Iris pigment epithelial cell (primary cell): ENCODE data around the gene ALOX12B.
A peak's percentile ranks its signal among the peaks of the same experiment; 100 is the strongest.
"Not testable (repeated sequence)": the region's sequence is repeated elsewhere in the genome, so short reads cannot be mapped to it uniquely, and the experiment has no call there.

ENCODE experiments used
- DNase-seq: peaks from one replicate; pipeline ENCODE4 v3.0.0-alpha.2; 2011; ENCODE audit warnings: low read depth

Gene ALOX12B

GRCh38 chr17:8118769-8119580, 31.5 kb upstream of the ALOX12B start:
- peak; percentile 70 for DNase-seq

- peak; percentile 67 for DNase-seq
These were observed 30.7 kb upstream of the ALOX12B start, which contains the start of gene ALOXE3 for GRCh38 chr17:8117980-8118768. TSS of gene ALOXE3 (minus strand) at chr17:8118514. CDS start at chr17:8117990, 524 bp downstream.

GRCh38 chr17:8117367-8117979, 30.0 kb upstream of the ALOX12B start:
- DNase-seq: no peak

- no peak for DNase-seq
These were observed 29.3 kb upstream of the ALOX12B start for GRCh38 chr17:8116776-8117175.

- no peak for DNase-seq
These were observed 23.4 kb upstream of the ALOX12B start for GRCh38 chr17:8110907-8111306.

GRCh38 chr17:8110456-8110804, 22.9 kb upstream of the ALOX12B start:
- DNase-seq: no peak

- peak; percentile 15 for DNase-seq
These were observed 22.3 kb upstream of the ALOX12B start for GRCh38 chr17:8109661-8110455.

GRCh38 chr17:8108972-8109660, 21.6 kb upstream of the ALOX12B start:
- DNase-seq: no peak

- not testable (repeated sequence) for DNase-seq
These were observed 19.5 kb upstream of the ALOX12B start for GRCh38 chr17:8106980-8107379.

GRCh38 chr17:8105957-8106398, 18.5 kb upstream of the ALOX12B start:
- DNase-seq: peak; percentile 13

GRCh38 chr17:8104911-8105310, 17.4 kb upstream of the ALOX12B start:
- no peak for DNase-seq

- DNase-seq: no peak
These were observed 16.0 kb upstream of the ALOX12B start for GRCh38 chr17:8103549-8103948.

GRCh38 chr17:8101721-8102120, 14.2 kb upstream of the ALOX12B start:
- no peak for DNase-seq

GRCh38 chr17:8100763-8101162, 13.2 kb upstream of the ALOX12B start:
- DNase-seq: no peak

GRCh38 chr17:8100111-8100510, 12.6 kb upstream of the ALOX12B start:
- no peak for DNase-seq

- DNase-seq: no peak
These were observed 9.0 kb upstream of the ALOX12B start for GRCh38 chr17:8096541-8096940.

GRCh38 chr17:8095361-8095760, 7.8 kb upstream of the ALOX12B start:
- DNase-seq: no peak

GRCh38 chr17:8091033-8091687, 3.6 kb upstream of the ALOX12B start:
- no peak for DNase-seq

GRCh38 chr17:8089728-8090127, 2.2 kb upstream of the ALOX12B start:
- DNase-seq: no peak

GRCh38 chr17:8087952-8088230, 375 bp upstream of the ALOX12B start:
- no peak for DNase-seq

GRCh38 chr17:8084250-8084649, 3.3 kb downstream of the ALOX12B start:
- no peak for DNase-seq
